C1 segment of cervical spinal cord (tissue), 14 donors: Measurements from ENCODE around the gene DNAJC16.
"Not testable (repeated sequence)": the region's sequence is repeated elsewhere in the genome, so short reads cannot be mapped to it uniquely, and the experiment has no call there.

Experiments used
- DNase-seq, 14 donors: peaks; one replicate each; lab custom pipeline; 2025; lab: John Stamatoyannopoulos, UW

Gene DNAJC16

DNA sequence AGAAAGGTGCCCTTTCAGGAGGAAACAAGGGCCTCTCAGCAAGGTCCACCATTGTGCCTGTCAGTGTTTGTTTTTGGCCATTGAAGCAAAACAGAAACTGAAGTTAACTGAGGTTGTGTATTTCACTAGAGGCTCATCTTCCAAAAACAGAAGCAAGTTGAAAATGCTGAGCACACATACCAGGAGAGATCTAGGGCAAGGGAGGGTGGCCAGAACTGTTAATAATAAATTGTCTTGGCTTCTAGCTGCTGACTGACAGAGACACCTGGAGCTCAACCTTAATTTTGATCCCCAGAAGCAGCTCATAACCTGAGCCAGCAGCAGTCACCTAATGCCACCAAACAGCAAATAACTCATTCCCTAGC lies 53.0 kb downstream of the DNAJC16 start:
- no peak for DNase-seq

DNA sequence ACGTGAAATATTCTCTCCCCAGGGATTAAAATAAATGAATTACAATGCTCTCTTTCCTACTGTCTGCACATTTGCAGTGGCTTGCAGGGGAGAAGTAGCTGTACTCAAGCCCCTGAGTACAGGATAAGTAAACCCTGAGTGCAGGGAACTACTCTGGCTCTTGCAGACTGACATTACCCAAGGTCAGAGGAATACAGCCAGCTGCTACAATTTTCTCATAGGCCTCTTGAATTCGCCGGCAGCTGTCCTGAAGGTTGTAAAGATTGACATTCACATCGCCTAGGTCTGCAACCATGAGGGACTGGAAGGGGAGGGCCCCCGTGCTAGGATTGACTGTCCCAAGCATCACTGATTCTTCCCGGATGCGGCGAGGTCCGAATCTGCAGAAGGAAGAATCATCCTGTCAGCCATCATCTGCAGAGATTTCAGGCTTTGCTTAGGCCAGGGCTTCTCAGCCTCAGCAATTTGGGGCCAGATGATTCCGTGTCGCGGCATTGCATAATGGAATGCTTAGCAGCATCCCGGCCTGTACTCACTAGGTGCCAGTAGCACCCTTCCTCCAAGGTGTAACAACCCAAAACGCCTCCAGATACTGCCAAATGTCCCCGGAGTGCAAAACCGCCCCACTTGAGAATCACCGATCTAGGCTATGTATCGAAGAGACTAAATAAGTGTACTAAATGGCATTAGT lies 56.5 kb downstream of the DNAJC16 start:
- DNase-seq: no peak

DNA sequence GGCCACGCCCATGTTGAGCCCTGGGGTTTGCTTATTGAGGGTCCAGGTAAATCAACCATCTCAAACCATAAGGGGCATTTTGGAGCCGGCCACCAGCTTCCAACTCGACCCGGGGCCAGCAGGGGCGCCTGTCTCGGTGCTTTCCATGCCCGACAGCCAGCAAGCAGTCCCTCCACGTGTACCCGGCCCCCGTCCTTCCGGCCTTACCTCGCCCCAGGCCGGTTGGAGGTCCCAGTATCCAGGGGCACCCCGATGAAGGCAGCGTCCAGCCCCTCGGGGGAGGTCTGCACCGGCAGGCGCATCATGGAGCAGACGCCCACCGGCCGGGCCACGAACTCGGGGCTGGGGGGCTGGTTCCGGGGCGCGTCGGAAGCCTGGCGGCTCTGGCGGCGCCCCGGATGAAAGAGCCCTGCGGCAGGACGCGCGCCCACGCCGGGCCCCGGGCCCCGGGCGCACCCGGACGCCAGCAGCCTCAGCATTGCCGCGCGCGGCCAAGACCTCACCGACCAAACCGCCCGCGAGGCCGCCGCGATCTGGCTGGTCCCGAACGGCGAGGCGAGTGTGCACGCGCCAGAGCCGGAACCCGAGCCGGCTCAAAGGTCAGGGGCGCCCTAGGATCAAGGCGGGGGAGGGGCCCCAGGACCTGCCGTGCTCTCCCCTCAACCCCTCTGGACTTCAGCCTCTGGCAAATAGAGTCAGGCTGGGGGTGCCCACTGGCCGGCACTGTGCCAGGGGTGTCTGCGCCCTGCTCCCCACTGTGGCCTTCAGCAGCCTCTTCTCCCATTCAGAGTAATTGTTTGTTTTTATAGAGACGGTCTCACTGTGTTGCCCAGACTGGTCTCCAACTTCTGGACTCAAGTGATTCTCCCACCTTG lies 58.1 kb downstream of the DNAJC16 start, which contains the start of gene AGMAT:
Gene AGMAT, minus strand, starts transcription at position 563 of the 875 bp plus-strand sequence. Its CDS starts 84 bp downstream, at position 479.
- no peak for DNase-seq

- no peak for DNase-seq
Observed at GRCh38 chr1:15592285-15592684, 65.6 kb downstream of the DNAJC16 start.

DNA sequence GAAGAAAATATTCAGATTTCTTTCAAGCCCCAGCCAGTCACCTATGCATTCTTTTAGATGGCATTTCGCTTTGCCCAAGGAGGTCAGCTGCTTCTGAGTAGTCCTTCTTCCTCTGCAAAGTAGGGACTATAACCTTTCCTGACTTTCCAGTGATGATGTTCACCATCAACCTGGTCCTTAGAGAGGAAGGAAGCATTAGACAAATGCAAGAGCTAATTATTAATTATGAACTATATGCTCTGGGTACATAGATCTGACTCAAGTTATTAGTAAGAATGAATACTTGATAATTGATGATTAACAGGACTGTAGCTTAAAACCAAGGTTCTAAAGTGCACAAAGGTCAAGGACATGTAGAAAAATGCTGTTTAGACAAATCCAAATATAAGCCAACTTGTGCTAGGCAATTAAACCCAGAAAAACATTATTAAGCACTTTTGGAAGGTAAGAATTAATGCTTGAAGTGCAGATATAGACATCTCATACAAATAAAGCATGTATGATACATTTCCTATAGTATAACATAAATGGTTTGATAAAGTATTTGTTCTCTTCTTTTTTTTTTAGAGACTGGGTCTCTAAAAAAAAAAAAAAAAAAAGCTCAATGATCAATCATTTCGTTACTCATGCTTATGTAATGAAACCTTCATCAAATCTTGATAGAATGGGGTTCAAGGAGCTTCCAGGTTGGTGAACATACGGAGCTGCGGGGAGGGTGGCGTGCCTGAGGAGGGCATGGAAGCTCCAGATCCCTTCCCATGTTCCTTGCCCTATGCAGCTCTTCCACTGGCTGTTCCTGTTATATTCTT lies 69.4 kb downstream of the DNAJC16 start:
- no peak for DNase-seq

GRCh38 chr1:15598436-15598835 lies 71.8 kb downstream of the DNAJC16 start:
- DNase-seq: no peak

- peak; percentile 66 to 94 (median 92) for DNase-seq
Observed at GRCh38 chr1:15603050-15603965, 76.7 kb downstream of the DNAJC16 start.

DNA sequence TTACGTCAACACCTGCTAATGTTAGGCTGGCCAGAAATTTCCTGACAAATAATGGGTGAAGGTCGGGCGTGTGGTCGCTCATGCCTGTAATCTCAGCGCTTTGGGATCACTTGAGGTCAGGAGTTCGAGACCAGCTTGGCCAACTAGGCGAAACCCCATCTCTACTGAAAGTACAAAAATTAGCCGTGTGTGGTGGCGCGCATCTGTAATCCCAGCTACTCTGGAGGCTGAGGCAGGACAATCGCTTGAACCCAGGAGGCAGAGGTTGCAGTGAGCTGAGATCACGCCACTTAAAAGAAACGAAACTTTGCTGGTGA lies 77.3 kb downstream of the DNAJC16 start:
- not testable (repeated sequence) for DNase-seq

DNA sequence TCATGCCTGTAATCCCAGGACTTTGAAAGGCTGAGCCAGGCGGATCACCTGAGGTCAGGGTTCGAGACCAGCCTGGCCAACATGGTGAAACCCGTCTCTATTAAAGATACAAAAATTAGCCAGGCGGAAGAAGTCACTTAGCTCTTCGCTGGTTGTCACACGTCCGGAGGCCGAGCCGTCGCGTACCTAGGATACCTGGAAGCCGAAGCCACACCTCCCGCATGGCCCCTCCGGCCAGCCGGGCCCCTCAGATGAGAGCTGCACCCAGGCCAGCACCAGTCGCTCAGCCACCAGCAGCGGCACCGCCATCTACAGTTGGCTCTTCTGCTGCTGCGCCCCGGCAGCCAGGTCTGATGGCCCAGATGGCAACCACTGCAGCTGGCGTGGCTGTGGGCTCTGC lies 77.8 kb downstream of the DNAJC16 start:
- DNase-seq: not testable (repeated sequence)

DNA sequence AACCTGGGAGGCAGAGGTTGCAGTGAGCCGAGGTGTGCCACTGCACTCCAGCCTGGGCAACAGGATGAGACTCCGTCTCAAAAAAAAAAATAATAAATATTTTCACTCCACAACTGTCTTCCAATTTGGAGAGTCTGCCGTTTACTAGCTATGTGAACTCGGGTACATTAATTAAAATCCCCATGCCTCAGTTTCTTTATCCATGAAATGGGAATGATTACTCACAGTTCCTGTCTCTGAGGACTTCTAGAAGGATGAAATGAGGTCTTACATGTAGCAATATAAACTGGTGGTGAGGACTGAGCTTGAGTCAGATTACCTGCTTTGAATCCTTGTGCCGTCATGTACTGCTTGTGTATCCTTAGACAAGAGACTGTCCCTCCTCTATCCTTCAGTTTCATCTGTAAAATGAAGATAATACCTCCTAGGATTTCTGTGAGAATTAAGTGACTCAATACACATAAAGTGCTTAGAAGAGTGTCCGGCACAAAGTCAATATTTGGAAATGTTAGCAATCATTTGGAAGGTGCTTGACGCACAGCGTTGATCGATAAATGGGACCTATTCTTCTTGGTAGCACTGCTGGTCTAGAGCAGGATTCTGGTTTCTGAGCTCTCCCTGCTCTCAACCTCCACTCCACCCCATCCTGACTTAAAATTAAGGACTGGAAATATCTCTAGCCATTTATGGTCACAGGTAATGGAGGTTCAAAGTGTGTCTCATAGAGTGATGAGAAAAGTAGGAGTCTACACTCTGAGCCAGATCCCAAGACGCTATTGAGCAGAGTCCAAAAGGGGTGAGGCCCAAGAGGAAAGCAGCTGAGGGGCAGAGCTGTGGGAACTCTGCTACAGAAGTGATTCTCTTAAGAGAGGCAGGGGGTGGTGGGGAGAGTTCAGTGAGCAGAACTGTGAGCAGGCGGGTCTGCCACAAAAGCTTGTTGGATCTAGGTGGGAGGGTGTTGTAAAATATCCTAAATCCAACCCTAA lies 79.0 kb downstream of the DNAJC16 start:
- DNase-seq: no peak

DNA sequence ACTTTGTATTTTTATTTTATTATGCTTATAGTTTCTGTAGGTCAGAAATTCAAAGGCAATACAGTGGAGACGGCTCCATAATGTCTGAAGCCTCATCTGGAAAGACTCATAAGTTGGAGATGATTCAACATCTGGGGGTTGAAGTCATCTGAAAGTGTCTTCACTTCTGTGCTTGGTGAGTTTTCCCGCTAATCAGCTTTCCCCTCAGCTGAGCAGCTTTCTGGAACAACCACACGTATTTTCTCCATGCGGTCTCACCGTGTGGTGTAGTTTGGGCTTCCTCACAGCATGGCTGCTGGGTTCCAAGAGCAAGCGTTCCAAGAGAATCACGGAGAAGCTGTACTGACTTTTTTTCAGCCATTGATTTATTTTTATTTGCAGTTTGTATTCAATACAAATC lies 83.0 kb downstream of the DNAJC16 start:
- no peak for DNase-seq

- DNase-seq: no peak
Observed at GRCh38 chr1:15610167-15610566, 83.5 kb downstream of the DNAJC16 start.

- DNase-seq: peak in 4 of 14 donors; percentile 21 to 54 (median 37)
Observed at GRCh38 chr1:15616373-15617172, 89.9 kb downstream of the DNAJC16 start.

DNA sequence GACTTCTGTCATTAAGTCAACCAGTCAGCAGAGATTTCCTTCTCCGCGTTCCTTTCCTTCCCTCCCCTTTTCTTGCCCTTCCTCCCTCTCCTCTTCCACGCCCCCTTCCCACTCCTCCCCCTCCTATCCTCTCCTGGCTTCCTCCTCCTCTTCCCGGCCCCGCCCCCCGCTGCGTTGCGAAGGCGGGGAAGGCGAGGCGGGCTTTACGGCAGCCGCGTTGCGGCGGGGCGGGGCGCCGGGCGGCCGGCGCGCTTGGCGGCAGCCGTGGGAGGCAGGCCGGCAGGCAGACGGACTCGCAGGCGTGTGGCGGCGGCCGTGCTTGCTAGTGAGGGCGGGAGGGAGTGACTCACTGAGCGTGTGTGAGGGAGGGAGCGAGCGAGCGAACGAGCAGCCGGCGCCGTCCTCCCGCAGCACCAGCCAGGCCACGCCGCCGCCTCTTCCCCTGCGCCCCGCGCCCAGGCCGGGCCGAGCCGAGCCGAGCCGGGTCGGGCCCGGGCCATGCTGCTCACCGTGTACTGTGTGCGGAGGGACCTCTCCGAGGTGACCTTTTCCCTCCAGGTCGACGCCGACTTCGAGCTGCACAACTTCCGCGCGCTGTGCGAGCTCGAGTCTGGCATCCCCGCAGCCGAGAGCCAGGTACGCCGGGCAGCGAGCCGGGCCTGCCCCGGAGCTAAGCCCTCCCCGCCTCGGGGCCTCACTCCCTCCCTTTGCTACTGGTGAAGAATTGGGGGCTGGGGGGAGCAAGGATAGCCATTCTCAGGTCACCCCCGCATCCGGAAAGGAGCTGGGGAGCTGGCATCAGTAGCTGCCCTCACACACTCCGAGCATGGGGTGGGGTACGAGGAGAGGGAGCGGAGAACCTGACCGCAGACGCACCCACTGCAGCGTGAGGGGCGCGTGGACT lies 90.8 kb downstream of the DNAJC16 start, which contains the start of gene DDI2:
Gene DDI2, plus strand, starts transcription at position 286 of the 904 bp plus-strand sequence. Its CDS starts 213 bp downstream, at position 499.
- DNase-seq: peak; percentile 56 to 97 (median 88)

GRCh38 chr1:15618077-15618654 lies 91.5 kb downstream of the DNAJC16 start:
- DNase-seq: no peak

- DNase-seq: no peak
Observed at GRCh38 chr1:15618655-15619525, 92.2 kb downstream of the DNAJC16 start.
